GM12878 (cell line): ENCODE data around the gene OVCA2. TPM values are rescaled to one million over a fixed set of nuclear protein-coding genes. Genes with fewer than 3 reads are reported as not detected.

Experiments used
- ATAC-seq: fragments of 200-7000 bp; cut with Tn5 transposase; 3 replicates; pipeline ENCODE4 v1.9.1; 2020; ENCODE audit warnings: mild to moderate bottlenecking, moderate library complexity
- BruUV-seq: library from RNA; stranded (reverse); fragments of 400-500 nt; replicated peaks from 2 replicates; lab custom pipeline; 2021; lab: Mats Ljungman, UMichigan
- CTCF ChIA-PET: fragments of 300-600 bp; sonication (Branson Sonifier 250); formaldehyde crosslinking; extraction: SDS; loops from one replicate; lab custom pipeline; 2021; ENCODE audit warnings: inconsistent platforms; lab: Yijun Ruan, JAX
- POLR2A ChIA-PET: fragments of 350-600 bp; formaldehyde crosslinking; extraction: SDS; loops from one replicate; lab custom pipeline; 2021; ENCODE audit warnings: inconsistent platforms; lab: Charles Lee
- RAD21 ChIA-PET: fragments of 300-600 bp; sonication (Branson Sonifier 250); formaldehyde crosslinking; loops from one replicate; lab custom pipeline; 2023; ENCODE audit warnings: antibody characterized with exemption; ENCODE audit not compliant: unreplicated experiment; lab: Charles Lee
- SMC1A ChIA-PET: fragments of 300-600 bp; sonication (Branson Sonifier 250); formaldehyde crosslinking; loops from one replicate; lab custom pipeline; 2023; ENCODE audit not compliant: unreplicated experiment, uncharacterized antibody; lab: Charles Lee
- DNase-seq: peaks from one replicate; pipeline ENCODE4 v3.0.0-alpha.2; 2011; ENCODE audit warnings: low read depth, low spot score
- FAIRE-seq: peaks from 3 replicates; lab custom pipeline; 2011; peaks lifted over from hg19 to GRCh38; lab: Jason Lieb, UNC
- H2AFZ ChIP-seq: 2 replicates; pipeline ENCODE4 v1.6.0; 2011; ENCODE audit warnings: low read depth, low read length, control low read depth; ENCODE audit not compliant: control insufficient read depth
- H3K27ac ChIP-seq: 2 replicates; pipeline ENCODE4 v1.5.1; 2011; ENCODE audit warnings: control low read depth; ENCODE audit not compliant: control insufficient read depth, insufficient read depth
- H3K27me3 ChIP-seq, 2 experiments: replicated peaks in 1 of 2; 2 replicates each; pipeline versions ENCODE4 v1.6.0 to v1.6.1; 2011; ENCODE audit warnings: low read length in 1 of 2; ENCODE audit not compliant: control insufficient read depth in 2 of 2, insufficient read depth in 2 of 2
- H3K36me3 ChIP-seq, 2 experiments: 2 replicates each; pipeline ENCODE4 v1.5.1; 2011; ENCODE audit warnings: low read length in 1 of 2; ENCODE audit not compliant: control insufficient read depth in 2 of 2, insufficient read depth in 2 of 2
- H3K4me1 ChIP-seq: 2 replicates; pipeline ENCODE4 v1.6.1; 2011; ENCODE audit warnings: mild to moderate bottlenecking, low read length, moderate library complexity, mixed read lengths; ENCODE audit not compliant: control insufficient read depth, insufficient read depth
- H3K4me2 ChIP-seq: 2 replicates; pipeline ENCODE4 v1.6.0; 2011; ENCODE audit warnings: control low read depth; ENCODE audit not compliant: control insufficient read depth, insufficient read depth
- H3K4me3 ChIP-seq: fragments of 200-600 bp; sonication (generic); 2 replicates; pipeline ENCODE4 v1.5.1; 2016
- H3K79me2 ChIP-seq: 2 replicates; pipeline ENCODE4 v1.6.0; 2011; ENCODE audit warnings: low read length; ENCODE audit not compliant: control insufficient read depth, insufficient read depth
- H3K9ac ChIP-seq: 2 replicates; pipeline ENCODE4 v1.8.0; 2011; ENCODE audit warnings: low read length, control low read depth, mixed read lengths; ENCODE audit not compliant: control insufficient read depth, insufficient read depth
- H3K9me3 ChIP-seq: replicated peaks from 3 replicates; pipeline ENCODE4 v1.5.1; 2011; ENCODE audit warnings: mild to moderate bottlenecking, low read length; ENCODE audit not compliant: control insufficient read depth, insufficient read depth
- H4K20me1 ChIP-seq: 2 replicates; pipeline ENCODE4 v1.6.0; 2011; ENCODE audit not compliant: control insufficient read depth, insufficient read depth
- E2F8 ChIP-seq: fragments of 450-650 bp; IDR thresholded peaks from 2 replicates; pipeline ENCODE4 v1.6.1; 2018; ENCODE audit warnings: mild to moderate bottlenecking, low read depth, moderate library complexity; ENCODE audit not compliant: partially characterized antibody
- FOXM1 ChIP-seq: IDR thresholded peaks from 2 replicates; pipeline ENCODE4 v1.6.1; 2012; ENCODE audit warnings: low read depth, mild to moderate bottlenecking, inconsistent platforms, low read length, moderate library complexity
- HDAC6 ChIP-seq: fragments of 200-600 bp; sonication (generic); IDR thresholded peaks from one replicate; pipeline ENCODE4 v1.8.0; 2017; ENCODE audit warnings: antibody characterized with exemption; ENCODE audit not compliant: unreplicated experiment
- MTA2 ChIP-seq: fragments of 450-650 bp; IDR thresholded peaks from 2 replicates; pipeline ENCODE4 v1.6.1; 2016; ENCODE audit warnings: low read depth, mild to moderate bottlenecking, moderate library complexity
- NFIC ChIP-seq: IDR thresholded peaks from 2 replicates; pipeline ENCODE4 v1.6.1; 2012; ENCODE audit warnings: low read depth, mild to moderate bottlenecking, inconsistent platforms, low read length, moderate library complexity
- NR2C2 ChIP-seq: IDR thresholded peaks from 2 replicates; pipeline ENCODE4 v1.6.1; 2011; ENCODE audit warnings: borderline replicate concordance, low read depth; ENCODE audit not compliant: control insufficient read depth, insufficient read length
- PML ChIP-seq: IDR thresholded peaks from 2 replicates; pipeline ENCODE4 v1.6.1; 2012; ENCODE audit warnings: low read length, inconsistent platforms
- POLR2A ChIP-seq: IDR thresholded peaks from 2 replicates; pipeline ENCODE4 v1.6.1; 2011; ENCODE audit warnings: low read depth, mild to moderate bottlenecking, low read length
- POLR2AphosphoS2 ChIP-seq: IDR thresholded peaks from 2 replicates; pipeline ENCODE4 v1.6.1; 2011; ENCODE audit warnings: low read depth, mild to moderate bottlenecking, low read length, improper control_type of control experiment, moderate library complexity
- SIN3A ChIP-seq: IDR thresholded peaks from 2 replicates; pipeline ENCODE4 v1.6.1; 2012; ENCODE audit warnings: low read depth, low read length, improper control_type of control experiment
- SMAD1 ChIP-seq: fragments of 450-650 bp; IDR thresholded peaks from 2 replicates; pipeline ENCODE4 v1.6.1; 2018; ENCODE audit warnings: mild to moderate bottlenecking, low read depth; ENCODE audit not compliant: partially characterized antibody
- SMAD5 ChIP-seq: IDR thresholded peaks from 2 replicates; pipeline ENCODE4 v1.6.1; 2016; ENCODE audit warnings: antibody characterized with exemption, low read depth
- TAF1 ChIP-seq: IDR thresholded peaks from 2 replicates; pipeline ENCODE4 v1.6.1; 2011; ENCODE audit warnings: mild to moderate bottlenecking, low read depth, low read length, borderline replicate concordance
- ZBED1 ChIP-seq: IDR thresholded peaks from 2 replicates; pipeline ENCODE4 v1.6.1; 2016; ENCODE audit warnings: borderline replicate concordance
- ZNF207 ChIP-seq: fragments of 450-650 bp; IDR thresholded peaks from 2 replicates; pipeline ENCODE4 v1.6.1; 2014; ENCODE audit warnings: antibody characterized with exemption, mild to moderate bottlenecking, borderline replicate concordance
- ZNF592 ChIP-seq: fragments of 450-650 bp; IDR thresholded peaks from 2 replicates; pipeline ENCODE4 v1.6.1; 2017; ENCODE audit warnings: mild to moderate bottlenecking, moderate library complexity
- WGBS: methylation state at CpG from one replicate; pipeline ENCODE4 v1.1.6; 2016; ENCODE audit warnings: low lambda C conversion rate; ENCODE audit not compliant: insufficient replicate concordance, insufficient coverage; ENCODE audit errors: missing lambda C conversion rate; 5-methylcytosine and 5-hydroxymethylcytosine counted together
- in situ Hi-C: fragments of 300-500 bp; cut with MboI; formaldehyde crosslinking; loops from 9 replicates; pipeline ENCODE4 v1.14.3; 2018; ENCODE audit warnings: mixed read lengths
- intact Hi-C: fragments of 100-400 bp; cut with micrococcal nuclease; formaldehyde crosslinking; loops from one replicate; pipeline ENCODE4 v1.14.2; 2022; ENCODE audit not compliant: unreplicated experiment
- polyA plus RNA-seq, 11 experiments: library from polyadenylated mRNA; depleted of rRNA in 4 of 11; unstranded in 6 of 11; stranded (reverse) in 5 of 11; fragments of >200 nt; fragmentation: Nextera tagmentation in 4 of 11; fragmentation: Illumina TruSeq in 1 of 11; extraction: Ambion mirVana in 4 of 11; extraction: Trizol in 1 of 11; gene quantifications; 1 replicate in 1 of 11; 2 replicates in 10 of 11; pipeline versions ENCODE4 v1.2.1 to v1.2.3, GENCODE V29; 2011 to 2016; ENCODE audit warnings: inconsistent platforms in 2 of 11, missing spikeins in 2 of 11, low read depth in 1 of 11
- total RNA-seq, 4 experiments: library from RNA; depleted of rRNA in 3 of 4; stranded (reverse); fragments of >200 nt in 3 of 4; fragmentation: Illumina TruSeq in 1 of 4; extraction: Trizol in 1 of 4; gene quantifications; 2 replicates each; pipeline versions ENCODE4 v1.2.1 to v1.2.3, GENCODE V29; 2013 to 2021

The OVCA2 gene
- total and polyA plus RNA-seq, 10 of the 15 experiments (the other 5 are each of a cell fraction or from before 2014, with no cell fraction given), result 6.1 to 75.3 (median 40.7) TPM

GRCh38 chr17:2063261-2064146 is 21.7 kb downstream of the OVCA2 start:
- DNase-seq (no peak), FAIRE-seq (peak; percentile 23), ATAC-seq (no peak)
- no peaks in the 10 kb centered on the region for H3K9me3 ChIP-seq
- ChIA-PET SMC1A (interaction anchor here (0.6 to 3.9 kb wide), 11 partner anchors 20 to 182 kb away, joined by 3 to 27 read pairs (median 3); no protein-coding TSS in a partner anchor), POLR2A (interaction anchor here (12.5 kb wide), 1 partner anchor 24 kb away, joined by 148 read pairs; no protein-coding TSS in a partner anchor), CTCF (interaction anchor here (0.7 to 2.6 kb wide), 9 partner anchors 24 to 185 kb away, joined by 3 to 19 read pairs (median 5); no protein-coding TSS in a partner anchor), RAD21 (interaction anchor here (0.9 to 2.9 kb wide), 7 partner anchors 9 to 181 kb away, joined by 3 to 12 read pairs (median 4); partner anchors contain the start of gene HIC1)
- H2AFZ ChIP-seq, result no peak overlapping the region
- H3K4me2 ChIP-seq, result no peak overlapping the region
- H4K20me1 ChIP-seq, result no peaks in the 10 kb centered on the region
- in situ Hi-C loops, result loop anchor here (10.0 kb wide), 1 partner anchor 181 kb away; no protein-coding TSS in a partner anchor
- intact Hi-C loops, result no loop called here
- peaks cover 38% of the 10 kb centered on the region for H3K4me1 ChIP-seq
- H3K79me2 ChIP-seq, result peaks cover 18% of the 10 kb centered on the region
- H3K27ac ChIP-seq, result peak overlapping the region; percentile 34; the same call in 1 of the 2 replicates
- no peaks in the 10 kb centered on the region for H3K27me3 ChIP-seq
- peaks cover 21 to 31% of the 10 kb centered on the region in 2 experiments for H3K36me3 ChIP-seq
- BruUV-seq, result no TSS peak
- no peak overlapping the region for H3K9ac ChIP-seq
- WGBS, result 45% methylated on average over 16 of the region's 16 CpGs
- no peak overlapping the region for H3K4me3 ChIP-seq
- TF ChIP-seq SMAD5 (peak; percentile 11; the same call in 1 of the 2 replicates), ZBED1 (peak; percentile 22), MTA2 (no peak), HDAC6 (no peak), TAF1 (no peak), ZNF207 (no peak), FOXM1 (peak; percentile 42; the same call in 1 of the 2 replicates), SIN3A (no peak), POLR2A (peak; percentile 50; the same call in 1 of the 2 replicates), NR2C2 (no peak), POLR2AphosphoS2 (peak; percentile 53; the same call in 1 of the 2 replicates), E2F8 (no peak), SMAD1 (no peak), NFIC (peak; percentile 27; the same call in 1 of the 2 replicates), ZNF592 (no peak), PML (peak; percentile 43; the same call in 1 of the 2 replicates)
